NCI-H510A (cell line): ENCODE data around the gene NR4A2.

Experiments used
- DNase-seq: peaks from one replicate; lab custom pipeline; 2025; lab: John Stamatoyannopoulos, UW

NR4A2 gene

GRCh38 chr2:156339865-156340264 is 7.3 kb upstream of the NR4A2 start:
- no peak for DNase-seq

- no peak for DNase-seq
Measured at GRCh38 chr2:156339110-156339847, 6.8 kb upstream of the NR4A2 start.

- DNase-seq: no peak
Measured at GRCh38 chr2:156338578-156338977, 6.1 kb upstream of the NR4A2 start.

- DNase-seq: no peak
Measured at GRCh38 chr2:156334496-156335478, 2.3 kb upstream of the NR4A2 start.

- DNase-seq: no peak
Measured at GRCh38 chr2:156333951-156334495, 1.5 kb upstream of the NR4A2 start.

GRCh38 chr2:156333274-156333950 is 891 bp upstream of the NR4A2 start:
- no peak for DNase-seq

GRCh38 chr2:156332284-156332533 is 312 bp downstream of the NR4A2 start:
- no peak for DNase-seq

- DNase-seq: no peak
Measured at GRCh38 chr2:156331572-156332283, 793 bp downstream of the NR4A2 start.

- DNase-seq: no peak
Measured at GRCh38 chr2:156329927-156330726, 2.4 kb downstream of the NR4A2 start.

GRCh38 chr2:156329031-156329926 is 3.2 kb downstream of the NR4A2 start:
- no peak for DNase-seq

GRCh38 chr2:156327835-156328695 is 4.5 kb downstream of the NR4A2 start:
- DNase-seq: no peak

- no peak for DNase-seq
Measured at GRCh38 chr2:156326526-156327095, 5.9 kb downstream of the NR4A2 start.

- no peak for DNase-seq
Measured at GRCh38 chr2:156325688-156326525, 6.6 kb downstream of the NR4A2 start.

- no peak for DNase-seq
Measured at GRCh38 chr2:156323754-156324153, 8.8 kb downstream of the NR4A2 start.

- DNase-seq: no peak
Measured at GRCh38 chr2:156322686-156323231, 9.8 kb downstream of the NR4A2 start.

GRCh38 chr2:156322051-156322685 is 10.4 kb downstream of the NR4A2 start:
- no peak for DNase-seq
